ENCODE data around the gene MRM1. TPM values are rescaled to one million over a fixed set of nuclear protein-coding genes. Genes with fewer than 3 reads are reported as not detected.

Gene MRM1
- total RNA-seq, 1 experiment from 2014 or later: 10.0 TPM

GRCh38 chr17:36653374-36653773 is 52.0 kb downstream of the MRM1 start:
- no TSS peak for BruUV-seq (replicated peaks)
- Mint-ChIP-seq H3K27ac (ENCODE audit: low read depth, unreplicated experiment) (no peak overlapping the region), H3K36me3 (ENCODE audit: insufficient read depth, unreplicated experiment) (peaks cover 7% of the 10 kb centered on the region), H3K4me3 (ENCODE audit: unreplicated experiment) (no peak overlapping the region), H3K9me3 (ENCODE audit: unreplicated experiment) (no peaks in the 10 kb centered on the region), H3K4me1 (ENCODE audit: insufficient read depth, unreplicated experiment) (peaks cover 11% of the 10 kb centered on the region), H3K27me3 (ENCODE audit: insufficient read depth, unreplicated experiment) (peaks cover 31% of the 10 kb centered on the region)
- TF ChIP-seq CTCF (IDR thresholded peaks at IDR 0.05; ENCODE audit: unreplicated experiment): no peak
- intact Hi-C loops (cut with micrococcal nuclease): no loop called here
- no peak for DNase-seq (ENCODE audit: unreplicated experiment)
- ChIA-PET CTCF (no interaction called here), POLR2A (no interaction called here)

- no TSS peak for BruUV-seq (replicated peaks)
- intact Hi-C loops (cut with micrococcal nuclease): no loop called here
- no peak overlapping the region for H3K4me3 Mint-ChIP-seq (ENCODE audit: unreplicated experiment)
- DNase-seq (ENCODE audit: unreplicated experiment): no peak
- ChIA-PET POLR2A (no interaction called here), CTCF (no interaction called here)
- peaks cover 11% of the 10 kb centered on the region for H3K4me1 Mint-ChIP-seq (ENCODE audit: insufficient read depth, unreplicated experiment)
- H3K27me3 Mint-ChIP-seq (ENCODE audit: insufficient read depth, unreplicated experiment): peaks cover 31% of the 10 kb centered on the region
- TF ChIP-seq CTCF (IDR thresholded peaks at IDR 0.05; ENCODE audit: unreplicated experiment): no peak
- peaks cover 7% of the 10 kb centered on the region for H3K36me3 Mint-ChIP-seq (ENCODE audit: insufficient read depth, unreplicated experiment)
- H3K9me3 Mint-ChIP-seq (ENCODE audit: unreplicated experiment): no peaks in the 10 kb centered on the region
- H3K27ac Mint-ChIP-seq (ENCODE audit: low read depth, unreplicated experiment): no peak overlapping the region
Observed at GRCh38 chr17:36653856-36654255, 52.5 kb downstream of the MRM1 start.

- Mint-ChIP-seq H3K4me1 (ENCODE audit: insufficient read depth, unreplicated experiment) (peaks cover 11% of the 10 kb centered on the region), H3K4me3 (ENCODE audit: unreplicated experiment) (no peak overlapping the region), H3K9me3 (ENCODE audit: unreplicated experiment) (no peaks in the 10 kb centered on the region), H3K27me3 (ENCODE audit: insufficient read depth, unreplicated experiment) (peaks cover 33% of the 10 kb centered on the region), H3K36me3 (ENCODE audit: insufficient read depth, unreplicated experiment) (peaks cover 7% of the 10 kb centered on the region), H3K27ac (ENCODE audit: low read depth, unreplicated experiment) (no peak overlapping the region)
- BruUV-seq (replicated peaks): no TSS peak
- ChIA-PET POLR2A (no interaction called here), CTCF (interaction anchor here (0.6 to 2.0 kb wide), 4 partner anchors 27 to 902 kb away, joined by 3 to 13 read pairs (median 4); no protein-coding TSS in a partner anchor)
- intact Hi-C loops (cut with micrococcal nuclease): no loop called here
- no peak for TF ChIP-seq CTCF (IDR thresholded peaks at IDR 0.05; ENCODE audit: unreplicated experiment)
- DNase-seq (ENCODE audit: unreplicated experiment): no peak
Observed at GRCh38 chr17:36655726-36656125, 54.3 kb downstream of the MRM1 start.

- intact Hi-C loops (cut with micrococcal nuclease): no loop called here
- ChIA-PET CTCF (interaction anchor here (0.6 to 1.8 kb wide), 3 partner anchors 97 to 736 kb away, joined by 3 to 4 read pairs (median 4); no protein-coding TSS in a partner anchor), POLR2A (no interaction called here)
- Mint-ChIP-seq H3K9me3 (ENCODE audit: unreplicated experiment) (no peaks in the 10 kb centered on the region), H3K36me3 (ENCODE audit: insufficient read depth, unreplicated experiment) (peaks cover 7% of the 10 kb centered on the region), H3K4me1 (ENCODE audit: insufficient read depth, unreplicated experiment) (peaks cover 7% of the 10 kb centered on the region), H3K27me3 (ENCODE audit: insufficient read depth, unreplicated experiment) (peaks cover 33% of the 10 kb centered on the region), H3K27ac (ENCODE audit: low read depth, unreplicated experiment) (no peak overlapping the region), H3K4me3 (ENCODE audit: unreplicated experiment) (no peak overlapping the region)
- TF ChIP-seq CTCF (IDR thresholded peaks at IDR 0.05; ENCODE audit: unreplicated experiment): no peak
- DNase-seq (ENCODE audit: unreplicated experiment): no peak
- no TSS peak for BruUV-seq (replicated peaks)
Observed at GRCh38 chr17:36657390-36657762, 56.0 kb downstream of the MRM1 start.

All from MCF 10A (cell line).